ENCODE results near the gene NUP210.
"Not testable (repeated sequence)": the region's sequence is repeated elsewhere in the genome, so short reads cannot be mapped to it uniquely, and the experiment has no call there.

The NUP210 gene

GRCh38 chr3:13420045-13420830 lies at the start of gene NUP210:
NUP210 (minus strand) TSS chr3:13420322; CDS start chr3:13420226, 96 bp downstream.
- peak; percentile 40 for DNase-seq

- no peak for DNase-seq
Observed at GRCh38 chr3:13466781-13467180, 46.7 kb upstream of the NUP210 start.

GRCh38 chr3:13465236-13465873 lies 45.2 kb upstream of the NUP210 start:
- DNase-seq, result no peak

- no peak for DNase-seq
Observed at GRCh38 chr3:13463618-13464400, 43.7 kb upstream of the NUP210 start.

GRCh38 chr3:13462822-13463221 lies 42.7 kb upstream of the NUP210 start:
- DNase-seq, result no peak

- no peak for DNase-seq
Observed at GRCh38 chr3:13462125-13462629, 42.1 kb upstream of the NUP210 start.

GRCh38 chr3:13461169-13462124 lies 41.3 kb upstream of the NUP210 start:
- DNase-seq, result peak; percentile 73

- no peak for DNase-seq
Observed at GRCh38 chr3:13460341-13460736, 40.2 kb upstream of the NUP210 start.

GRCh38 chr3:13459605-13460340 lies 39.7 kb upstream of the NUP210 start:
- DNase-seq, result no peak

GRCh38 chr3:13457593-13457992 lies 37.5 kb upstream of the NUP210 start:
- no peak for DNase-seq

GRCh38 chr3:13455644-13456043 lies 35.5 kb upstream of the NUP210 start:
- no peak for DNase-seq

GRCh38 chr3:13452490-13453335 lies 32.6 kb upstream of the NUP210 start:
- DNase-seq, result peak; percentile 34

GRCh38 chr3:13451301-13451673 lies 31.2 kb upstream of the NUP210 start:
- peak; percentile 18 for DNase-seq

GRCh38 chr3:13442882-13443281 lies 22.8 kb upstream of the NUP210 start:
- not testable (repeated sequence) for DNase-seq

GRCh38 chr3:13440204-13440817 lies 20.2 kb upstream of the NUP210 start:
- DNase-seq, result no peak

GRCh38 chr3:13436213-13436612 lies 16.1 kb upstream of the NUP210 start:
- not testable (repeated sequence) for DNase-seq

GRCh38 chr3:13433912-13434311 lies 13.8 kb upstream of the NUP210 start:
- no peak for DNase-seq

GRCh38 chr3:13432093-13432492 lies 12.0 kb upstream of the NUP210 start:
- DNase-seq, result no peak

- DNase-seq, result not testable (repeated sequence)
Observed at GRCh38 chr3:13430411-13430875, 10.3 kb upstream of the NUP210 start.

All from activated CD4-positive, alpha-beta T cell treated with anti-CD3 and anti-CD28 coated beads, Interleukin-2, amount 50 U/mL, for 1 hour (primary cell).